HL-60 (cell line): ENCODE measurements around the gene TBC1D9B.

Experiments
- DNase-seq, 2 experiments: peaks; one replicate each; pipeline ENCODE4 v3.0.0-alpha.2; 2010 to 2020; ENCODE audit warnings: low read depth in 1 of 2, low spot score in 1 of 2
- H3K27ac ChIP-seq: fragments of 250-450 bp; sonication (Bioruptor Pico); replicated peaks from 2 replicates; pipeline ENCODE4 v1.5.1; 2020; ENCODE audit warnings: mild to moderate bottlenecking, moderate library complexity
- H3K27me3 ChIP-seq: fragments of 250-450 bp; sonication (Bioruptor Pico); 2 replicates; pipeline ENCODE4 v1.5.1; 2021; ENCODE audit warnings: mild to moderate bottlenecking, moderate library complexity; ENCODE audit not compliant: insufficient read depth, poor library complexity, severe bottlenecking
- H3K4me3 ChIP-seq: replicated peaks from 2 replicates; pipeline ENCODE4 v1.5.1; 2011; ENCODE audit warnings: mild to moderate bottlenecking, control low read depth, low read length; ENCODE audit not compliant: insufficient read depth
- CTCF ChIP-seq: IDR thresholded peaks from one replicate; pipeline ENCODE4 v1.5.1; 2011; ENCODE audit warnings: low read length, control low read depth, inconsistent platforms; ENCODE audit not compliant: insufficient read depth
- GABPA ChIP-seq: IDR thresholded peaks from 2 replicates; pipeline ENCODE4 v1.6.1; 2012; ENCODE audit warnings: low read depth
- POLR2AphosphoS5 ChIP-seq: IDR thresholded peaks from 2 replicates; pipeline ENCODE4 v1.6.1; 2012; ENCODE audit warnings: low read depth
- REST ChIP-seq: IDR thresholded peaks from 2 replicates; pipeline ENCODE4 v1.6.1; 2012; ENCODE audit warnings: low read depth; ENCODE audit not compliant: insufficient replicate concordance
- SPI1 ChIP-seq: IDR thresholded peaks from 2 replicates; pipeline ENCODE4 v1.6.1; 2012; ENCODE audit warnings: low read depth, mild to moderate bottlenecking, borderline replicate concordance

Gene TBC1D9B

GRCh38 chr5:179893076-179893957 is 14.4 kb downstream of the TBC1D9B start:
- TF ChIP-seq SPI1 (no peak), POLR2AphosphoS5 (no peak), CTCF (no peak), REST (no peak), GABPA (no peak)
- Histone ChIP-seq H3K27me3 (no peaks in the 10 kb centered on the region), H3K27ac (no peak overlapping the region), H3K4me3 (no peak overlapping the region)
- DNase-seq, result no peak

GRCh38 chr5:179892255-179892654 is 15.4 kb downstream of the TBC1D9B start:
- Histone ChIP-seq H3K4me3 (no peak overlapping the region), H3K27ac (no peak overlapping the region), H3K27me3 (no peaks in the 10 kb centered on the region)
- TF ChIP-seq CTCF (no peak), SPI1 (no peak), POLR2AphosphoS5 (no peak), REST (no peak), GABPA (no peak)
- no peak for DNase-seq

- Histone ChIP-seq H3K4me3 (no peak overlapping the region), H3K27me3 (no peaks in the 10 kb centered on the region), H3K27ac (no peak overlapping the region)
- TF ChIP-seq POLR2AphosphoS5 (no peak), CTCF (no peak), SPI1 (no peak), GABPA (no peak), REST (no peak)
- DNase-seq, result no peak
Observed at GRCh38 chr5:179890751-179891682, 16.7 kb downstream of the TBC1D9B start.
